ENCODE results near the gene NFAM1.

NFAM1 gene

DNA sequence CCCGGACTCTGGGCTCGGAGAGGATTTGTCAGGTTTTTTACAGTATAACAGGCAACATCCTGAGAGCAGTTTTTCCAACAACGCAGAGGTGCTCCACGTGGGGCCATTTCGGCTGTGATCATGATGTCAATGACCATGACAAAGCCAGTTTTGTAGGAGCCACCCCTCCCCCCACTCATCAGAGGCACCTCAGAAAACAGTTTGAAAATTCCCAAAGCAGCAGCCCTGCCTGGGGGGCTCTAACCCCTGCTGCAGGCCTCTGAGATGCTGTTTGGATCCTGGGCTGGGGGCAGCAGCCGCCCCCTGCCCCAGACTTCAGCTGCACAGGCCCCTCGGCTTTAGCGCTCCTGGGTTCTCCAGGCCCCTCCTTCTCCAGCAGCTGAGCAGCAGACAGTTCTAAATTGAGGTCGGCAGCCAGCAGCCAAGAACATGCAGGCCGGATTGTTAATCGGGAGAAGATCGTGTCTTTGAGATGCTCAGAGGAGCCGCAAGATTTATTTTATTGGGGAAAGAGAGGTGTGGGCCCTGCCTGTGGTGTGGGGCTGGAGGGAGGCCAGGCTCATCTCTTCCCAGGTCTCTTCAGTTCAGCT, 19.4 kb downstream of the NFAM1 start:
- DNase-seq, result no peak

DNA sequence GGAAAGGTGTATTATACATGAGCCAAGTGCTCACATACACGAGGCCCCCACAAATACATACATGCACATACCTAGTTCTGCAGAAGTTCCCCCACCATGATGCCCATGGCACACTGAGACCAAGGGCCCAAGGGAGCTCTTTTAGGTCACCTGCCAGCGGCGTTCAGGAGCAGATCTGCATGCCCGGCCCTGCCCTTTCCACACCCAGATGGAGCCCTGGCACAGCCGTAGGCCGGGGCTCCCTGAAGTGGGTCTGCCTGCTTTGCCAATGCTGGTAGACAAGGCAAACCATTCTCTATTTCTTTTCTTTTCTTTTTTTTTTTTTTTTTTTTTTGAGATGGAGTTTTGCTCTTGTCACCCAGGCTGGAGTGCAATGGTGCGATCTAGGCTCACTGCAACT, 21.5 kb downstream of the NFAM1 start:
- no peak for DNase-seq

DNA sequence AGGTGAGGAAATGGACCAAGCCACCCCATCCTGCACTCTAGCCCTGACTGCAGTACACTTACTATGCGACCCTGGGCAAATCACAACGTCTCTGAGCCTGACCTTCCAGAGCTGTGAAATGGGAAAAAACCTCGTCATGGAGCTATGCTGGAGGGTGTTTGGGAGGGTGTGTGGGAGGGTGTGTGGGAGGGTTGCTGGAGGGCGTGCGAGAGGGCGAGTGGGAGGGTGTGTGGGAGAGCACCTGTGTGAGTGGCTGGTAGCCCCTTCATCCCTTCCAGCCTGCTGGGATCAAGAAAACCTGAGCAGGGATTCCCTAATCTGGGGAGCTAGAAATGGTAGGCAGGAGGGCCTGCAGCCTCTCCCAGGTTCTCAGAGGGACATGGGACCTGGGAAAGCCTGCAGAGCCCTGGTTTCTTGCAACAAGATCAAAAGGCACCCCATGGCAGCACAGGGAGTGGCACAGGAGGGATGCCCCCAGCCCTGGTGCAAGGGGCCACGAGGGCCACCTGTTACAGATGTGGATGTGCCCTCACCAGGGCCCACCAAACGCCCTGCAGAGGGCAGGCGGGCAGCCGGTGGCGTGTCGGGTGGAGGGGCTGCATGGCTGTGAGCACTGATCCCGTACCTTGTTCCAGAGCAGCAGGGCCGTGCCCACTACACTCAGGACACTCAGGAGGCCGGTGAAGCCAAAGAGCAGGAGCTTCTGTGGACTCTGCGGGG, 23.2 kb downstream of the NFAM1 start:
- no peak for DNase-seq

DNA sequence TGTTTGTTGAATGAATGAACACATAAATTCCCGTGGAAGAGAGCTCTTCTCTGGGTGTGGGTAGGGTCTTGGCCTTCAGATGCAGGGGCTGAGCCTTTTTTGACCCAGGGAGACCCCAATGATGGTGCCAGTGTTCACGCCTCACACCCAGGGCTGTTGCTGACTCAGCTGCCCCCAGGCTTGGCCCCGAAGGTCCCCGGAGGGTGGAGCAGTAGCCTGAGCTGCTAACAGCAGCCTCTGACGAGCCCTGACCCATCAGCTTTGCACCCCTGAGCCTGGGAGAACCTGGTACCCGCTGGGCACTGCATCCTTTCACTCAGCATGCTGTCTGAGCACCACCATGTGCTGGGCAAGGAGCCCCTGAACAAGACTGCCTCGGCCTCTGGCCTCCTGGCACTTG, 23.9 kb downstream of the NFAM1 start:
- DNase-seq, result no peak

DNA sequence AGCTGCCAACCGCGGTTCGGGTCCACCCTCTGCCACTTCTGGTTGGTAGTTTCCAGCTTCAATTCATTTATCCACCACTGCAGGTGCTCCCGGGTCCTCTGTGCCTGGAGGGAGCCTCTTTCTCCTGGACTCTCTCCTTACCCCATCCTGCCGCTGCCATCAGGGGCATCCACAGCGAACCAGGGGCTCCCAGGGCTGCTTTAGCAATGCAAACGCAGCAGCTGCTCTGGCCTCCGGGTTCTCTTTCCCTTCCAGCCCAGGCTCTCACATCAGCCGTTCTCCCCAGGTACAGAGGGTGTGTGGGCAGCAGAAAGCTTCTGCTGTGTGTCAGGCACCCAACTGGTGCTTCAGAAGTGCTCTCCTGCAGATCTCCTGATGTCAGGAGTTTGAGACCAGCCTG, 27.9 kb downstream of the NFAM1 start:
- DNase-seq, result no peak

DNA sequence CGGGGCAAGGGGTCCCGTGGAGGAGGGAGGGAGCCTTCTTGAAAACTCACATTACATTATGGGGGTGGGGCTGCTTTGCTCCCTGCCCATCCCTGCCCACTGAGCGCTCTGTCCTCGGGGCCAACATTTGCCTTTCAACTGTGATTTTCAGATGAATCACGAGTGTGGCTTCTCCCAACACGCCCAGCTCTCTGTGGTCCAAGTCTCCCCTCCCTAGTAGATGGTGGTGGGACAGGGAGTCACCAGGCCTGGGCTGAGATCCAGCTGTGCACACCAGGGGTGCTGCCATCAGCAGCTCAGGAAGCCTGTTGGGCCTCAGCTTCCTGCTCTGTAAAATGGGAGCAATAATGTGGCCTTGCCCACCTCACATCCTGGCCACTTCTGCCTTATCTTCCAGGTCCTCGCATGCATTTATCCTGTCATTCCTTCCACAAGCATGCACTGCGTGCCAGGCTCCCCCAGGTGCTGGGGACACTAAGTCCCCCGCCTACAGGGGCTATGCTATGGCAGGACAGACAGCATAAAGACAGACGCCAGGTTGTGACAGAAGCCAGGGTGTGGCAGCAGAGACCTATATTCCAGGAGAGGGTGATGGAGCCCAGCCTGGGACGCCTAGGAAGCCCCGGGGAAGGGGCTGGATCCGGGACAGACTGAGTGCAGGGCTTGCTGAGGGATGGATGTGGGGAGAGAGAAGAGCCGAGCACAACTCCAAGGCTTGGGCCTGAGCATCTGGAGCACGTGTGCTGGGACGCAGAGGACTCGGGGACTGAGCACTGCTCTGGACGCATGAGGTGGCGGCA, 30.5 kb downstream of the NFAM1 start:
- DNase-seq, result no peak

DNA sequence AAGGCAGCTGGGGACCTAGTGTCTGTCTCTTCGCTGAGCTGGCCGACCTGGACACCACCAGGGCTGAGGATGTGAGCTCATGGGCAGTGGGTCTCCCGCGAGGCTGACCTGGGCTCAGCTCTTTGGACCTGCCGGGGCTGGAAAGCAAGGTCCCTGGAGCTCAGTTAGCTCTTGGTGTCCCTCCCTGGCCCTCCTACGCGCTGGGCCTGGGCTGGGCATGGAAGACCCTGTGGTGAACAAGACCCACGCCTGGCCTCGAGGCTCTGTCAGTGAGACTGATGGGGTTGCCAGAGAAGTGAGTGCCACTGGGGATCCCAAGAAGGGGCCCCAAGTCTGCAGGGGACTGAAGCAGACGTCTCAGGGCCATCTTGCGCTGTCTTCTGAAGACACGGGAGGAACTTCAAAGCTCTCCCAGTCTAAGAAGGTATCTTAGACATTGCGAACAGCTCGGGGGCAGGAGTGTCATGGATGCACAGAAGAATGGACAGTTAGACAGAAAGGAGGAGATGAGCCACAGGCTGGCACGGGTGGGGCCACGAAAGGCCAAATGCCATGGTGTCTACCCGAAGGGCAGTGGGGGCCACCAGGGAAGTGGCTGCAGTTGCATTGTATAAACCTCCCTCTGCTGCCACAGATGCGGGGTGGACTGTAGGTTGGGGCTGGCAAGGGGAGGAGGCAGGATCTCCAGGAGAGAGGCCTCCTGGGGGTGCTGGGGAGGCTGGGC, 31.2 kb downstream of the NFAM1 start:
- DNase-seq, result no peak

DNA sequence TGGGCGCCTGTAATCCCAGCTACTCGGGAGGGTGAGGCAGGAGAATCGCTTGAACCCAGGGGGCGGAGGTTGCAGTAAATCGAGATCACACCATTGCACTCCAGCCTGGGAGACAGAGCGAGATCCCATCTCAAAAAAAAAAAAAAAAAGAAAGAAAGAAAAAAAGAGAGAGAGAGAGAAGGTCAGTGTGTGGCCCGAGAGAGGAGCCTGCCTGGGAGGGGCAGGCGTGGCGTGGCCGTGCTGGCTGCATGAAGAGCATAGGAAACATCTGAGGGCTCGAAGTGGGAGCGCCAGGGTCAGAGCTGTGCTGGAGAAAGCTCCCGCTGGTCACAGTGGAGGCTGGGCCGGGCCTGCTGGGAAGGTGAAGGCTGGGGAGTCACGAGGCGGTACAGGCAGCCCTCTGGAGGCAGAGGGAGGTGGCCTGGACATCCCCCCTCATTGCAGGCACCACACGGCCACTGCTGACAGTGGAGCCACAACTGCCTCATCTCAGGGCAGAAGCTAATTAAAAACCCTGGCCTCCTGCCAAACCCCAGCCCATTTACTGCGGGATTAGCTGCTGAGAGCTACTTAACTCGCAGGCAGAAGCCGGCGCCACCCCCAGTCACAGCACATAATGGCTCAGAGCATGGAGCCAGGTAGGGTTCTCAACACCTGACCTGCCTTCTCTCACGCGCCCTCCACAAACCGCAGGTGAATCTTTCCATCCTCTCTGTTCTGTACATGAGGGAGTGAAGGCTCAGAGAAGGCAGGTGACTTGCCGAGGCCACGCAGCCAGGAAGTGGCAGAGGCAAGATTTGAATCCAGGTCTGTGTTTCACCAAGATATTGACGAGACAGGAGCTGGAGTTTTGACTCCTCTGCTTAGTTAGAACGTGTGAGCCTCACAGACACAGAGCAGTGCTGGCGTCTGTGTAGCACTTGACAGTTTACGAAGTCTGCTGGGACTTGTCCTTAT, 32.6 kb downstream of the NFAM1 start:
- no peak for DNase-seq

DNA sequence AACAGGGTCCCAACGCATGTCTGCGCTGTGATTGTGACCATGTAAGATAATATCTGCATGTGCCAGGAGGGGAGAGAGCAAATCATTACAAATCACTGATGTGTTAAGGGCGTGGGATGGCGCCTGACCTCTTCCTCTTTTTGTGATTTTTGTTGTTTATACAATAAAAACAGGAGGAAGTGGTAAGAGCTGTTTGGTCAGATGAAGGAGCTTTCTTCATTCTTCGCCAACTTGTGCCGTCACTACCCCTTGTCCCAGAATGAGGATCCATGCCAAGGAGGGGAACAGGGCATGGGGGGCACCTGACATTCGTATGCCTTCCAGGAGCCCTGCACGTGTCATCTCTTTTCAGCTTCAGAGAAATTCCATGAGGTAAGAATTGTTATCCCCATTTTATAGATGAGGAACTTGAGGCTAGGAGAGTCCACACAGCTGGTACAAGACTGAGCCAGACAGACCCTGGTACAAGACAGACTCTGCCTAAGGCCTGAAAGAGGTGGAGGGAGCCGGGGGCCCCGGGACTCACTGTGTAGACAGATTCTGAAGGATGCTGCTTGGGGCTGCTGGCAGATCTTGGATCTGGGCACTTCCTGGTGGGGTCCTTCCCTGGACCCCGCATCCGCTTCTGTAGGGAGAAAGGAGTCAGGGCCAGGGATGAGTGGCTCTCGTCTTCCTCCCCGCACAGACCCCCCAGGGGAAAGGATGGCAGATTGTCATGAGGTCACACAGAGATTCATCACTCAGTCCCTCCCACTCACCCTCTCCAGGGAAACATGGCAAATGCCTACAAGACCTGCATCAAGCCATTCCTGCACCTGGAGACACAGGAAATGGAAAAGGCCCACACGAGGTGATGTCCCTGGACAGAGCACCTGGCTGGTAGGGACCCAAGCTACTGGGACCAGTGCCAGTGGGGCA, 34.6 kb downstream of the NFAM1 start:
- no peak for DNase-seq

DNA sequence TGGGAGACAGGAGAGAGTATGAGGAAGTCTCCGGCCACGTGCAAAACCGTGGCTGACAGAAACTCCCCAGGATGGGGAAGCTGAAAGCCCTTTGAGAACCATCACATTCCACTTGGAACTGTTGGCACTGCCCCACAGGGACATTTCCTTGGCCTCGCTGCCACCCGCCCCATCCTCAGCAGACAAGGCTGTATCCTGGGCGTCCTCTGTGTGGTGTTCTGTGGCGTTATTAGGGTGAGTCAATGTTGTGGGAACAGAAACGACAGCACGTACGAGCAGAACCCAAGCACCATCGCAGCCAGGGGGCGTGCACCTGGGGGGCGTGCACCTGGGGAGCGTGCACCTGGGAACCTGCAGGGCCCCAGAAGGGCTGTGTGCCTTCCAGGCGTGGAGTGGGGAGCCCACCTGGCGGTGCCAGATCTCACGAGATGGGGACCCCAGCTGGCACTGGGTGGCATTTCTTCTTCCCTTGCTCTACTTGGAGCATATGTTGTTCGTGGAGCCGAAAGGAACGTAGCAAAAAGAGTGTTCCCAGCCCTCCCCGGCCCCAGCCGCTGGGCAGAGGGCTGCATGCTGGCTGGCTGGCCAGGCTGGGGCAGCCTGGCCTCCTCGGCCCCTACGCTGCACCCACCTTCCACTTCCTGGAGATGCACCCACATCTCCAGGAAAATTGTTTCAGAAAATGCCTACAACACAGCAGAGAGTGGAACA, 35.4 kb downstream of the NFAM1 start:
- no peak for DNase-seq

DNA sequence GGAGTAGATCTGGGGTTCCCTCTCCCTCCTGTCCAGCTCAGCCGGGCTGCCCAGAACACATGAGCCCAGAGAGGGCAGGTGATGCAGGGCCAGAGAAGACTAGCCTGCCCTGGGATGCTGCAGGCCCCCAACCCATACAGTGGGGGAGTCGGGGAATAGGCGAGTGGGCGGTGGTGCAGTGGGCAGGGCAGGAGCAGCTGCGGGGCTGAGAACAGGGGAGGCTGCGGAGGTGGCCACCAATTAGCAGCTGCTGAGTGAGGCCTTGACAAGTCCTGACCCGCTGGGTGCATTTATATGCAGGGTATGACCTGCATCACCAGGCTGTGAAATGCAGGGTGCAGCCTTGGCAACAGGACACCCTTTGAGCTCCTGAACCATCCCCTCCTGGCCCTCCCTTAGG, 43.1 kb downstream of the NFAM1 start:
- no peak for DNase-seq

DNA sequence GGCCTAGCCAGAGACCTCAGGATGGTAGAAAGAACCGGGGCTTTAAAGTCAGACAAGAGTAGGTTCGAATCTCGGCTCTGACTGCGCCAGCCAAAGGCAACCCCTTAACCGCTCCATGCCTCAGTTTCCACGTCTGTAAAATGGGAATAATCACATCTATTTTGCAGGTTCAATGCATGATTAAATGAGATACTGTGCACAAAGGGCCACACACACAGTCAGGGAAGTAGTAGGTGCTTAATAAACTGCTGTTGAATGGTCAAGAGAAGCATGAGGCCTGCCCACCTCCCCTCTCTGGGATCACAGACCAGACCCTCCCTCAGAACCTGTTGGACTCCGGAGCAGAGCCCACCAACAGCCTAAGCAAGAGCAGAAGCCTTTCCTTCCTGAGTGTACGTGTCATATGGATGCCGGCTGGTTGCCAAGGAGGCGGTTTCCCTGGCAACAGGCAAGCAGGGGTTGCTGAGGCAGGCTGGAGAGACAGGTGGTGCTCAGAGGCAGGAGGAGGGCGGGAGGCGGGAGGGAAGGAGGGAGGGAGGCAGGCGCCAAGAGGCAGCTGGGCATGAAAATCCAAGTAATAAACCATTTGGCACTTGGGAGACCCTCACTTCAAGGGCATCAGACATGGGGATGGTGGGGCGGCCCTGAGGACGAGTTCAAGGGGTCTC, 43.9 kb downstream of the NFAM1 start:
- DNase-seq, result peak; percentile 71

DNA sequence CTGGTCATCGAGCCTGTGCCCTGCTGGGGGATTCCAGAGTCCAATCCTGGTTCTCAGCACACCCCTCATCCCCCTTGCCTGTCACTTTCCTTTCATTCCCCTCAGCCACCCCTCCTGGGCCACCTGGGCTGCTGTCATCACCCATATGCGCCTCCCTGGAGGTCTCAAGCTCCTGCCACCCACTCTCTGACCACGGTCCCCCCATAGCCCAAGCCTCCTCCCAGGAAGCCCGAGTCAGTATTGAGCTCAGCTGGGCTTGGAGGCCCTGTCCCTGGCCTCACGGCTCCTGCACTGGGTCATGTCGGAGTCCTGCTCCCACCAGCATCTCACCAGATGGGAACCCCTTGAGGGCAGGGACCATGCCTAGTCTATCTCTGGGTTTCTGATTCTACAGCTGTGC, 44.6 kb downstream of the NFAM1 start:
- no peak for DNase-seq

DNA sequence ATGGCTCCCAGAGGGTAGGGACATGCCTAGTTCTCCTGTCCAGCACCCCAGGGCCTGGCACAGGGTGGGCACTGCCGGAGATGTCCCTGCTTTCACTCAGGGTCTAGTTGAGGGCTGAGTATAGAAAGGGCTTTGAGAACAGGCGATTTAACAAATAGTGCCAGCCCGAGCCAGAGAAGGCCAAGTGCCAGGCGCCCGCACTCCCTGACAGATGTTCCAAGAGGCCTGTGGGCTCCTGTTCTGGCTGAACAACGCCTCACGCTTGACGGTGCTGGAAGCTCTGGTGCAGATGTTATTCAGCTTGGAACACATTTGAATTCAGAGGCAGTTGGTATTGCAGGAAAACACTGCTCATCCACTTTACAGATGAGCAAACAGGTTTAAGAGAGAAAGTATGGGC, 46.5 kb downstream of the NFAM1 start:
- DNase-seq, result no peak

DNA sequence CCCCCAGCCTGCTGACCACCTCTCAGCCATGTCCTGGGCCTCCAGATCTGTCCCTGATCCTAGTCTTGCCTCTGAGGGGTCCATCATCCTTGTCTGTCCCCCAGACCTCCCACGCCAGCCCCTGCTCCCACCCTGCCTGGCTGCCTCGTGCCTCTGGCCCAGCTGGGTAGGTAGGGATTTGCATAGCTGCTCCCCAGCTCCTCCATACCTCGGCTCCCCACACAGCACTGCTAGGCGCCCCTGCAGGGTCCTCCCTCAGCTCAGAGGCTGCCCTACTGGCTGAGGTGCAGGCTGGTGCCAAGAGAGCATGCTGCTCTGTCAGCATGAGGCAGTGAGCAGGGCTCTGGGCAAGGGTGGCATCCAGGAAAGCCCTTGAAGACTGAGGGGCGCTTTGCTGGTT, 47.7 kb downstream of the NFAM1 start:
- DNase-seq, result no peak

DNA sequence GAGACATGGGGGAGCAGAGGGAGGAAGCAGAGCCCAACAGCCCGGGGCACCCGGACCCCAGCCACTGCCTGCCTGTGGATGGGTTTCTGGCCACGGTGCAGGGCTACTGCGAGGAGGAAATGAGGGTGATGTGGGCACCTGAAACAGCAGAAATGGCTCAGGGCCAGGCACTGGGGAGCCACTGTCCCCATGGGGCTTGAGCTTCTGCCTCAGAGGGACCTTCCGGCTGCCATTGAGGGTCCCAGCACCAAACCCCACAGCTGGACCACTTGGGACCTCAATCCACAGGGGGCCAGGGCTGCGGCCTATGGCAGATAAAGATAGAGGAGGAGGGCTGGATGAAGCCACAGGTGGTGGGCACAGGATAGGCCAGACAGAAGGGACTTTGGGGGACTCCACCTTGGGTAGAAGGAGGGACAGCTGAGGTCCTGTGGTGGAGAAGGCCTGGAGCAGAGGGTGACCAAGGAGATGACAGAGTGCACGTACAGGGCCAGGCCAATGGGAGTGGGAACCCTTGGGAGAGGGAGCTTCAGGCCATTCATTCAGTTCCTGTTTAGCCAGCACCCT, 48.3 kb downstream of the NFAM1 start:
- no peak for DNase-seq

DNA sequence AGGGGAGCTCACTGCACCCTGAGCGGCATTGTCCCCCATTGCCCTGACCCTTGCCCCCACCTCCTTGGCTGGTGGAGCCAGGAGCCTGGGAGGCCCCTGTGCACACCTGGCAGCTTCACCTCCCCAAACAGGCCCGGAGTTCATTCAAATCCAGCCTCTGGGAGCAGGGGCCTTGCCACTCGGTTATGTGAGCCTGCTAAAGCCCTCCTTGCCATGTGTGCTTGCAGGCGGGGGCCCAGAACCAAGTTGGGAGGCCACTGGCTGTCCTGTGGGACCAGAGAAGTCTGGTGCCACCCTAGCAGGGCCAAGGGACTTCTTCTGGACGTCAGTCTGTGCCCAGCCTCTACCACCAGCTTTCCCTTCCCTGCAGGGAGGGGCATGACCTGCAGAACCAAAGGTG, 48.9 kb downstream of the NFAM1 start:
- DNase-seq, result no peak

DNA sequence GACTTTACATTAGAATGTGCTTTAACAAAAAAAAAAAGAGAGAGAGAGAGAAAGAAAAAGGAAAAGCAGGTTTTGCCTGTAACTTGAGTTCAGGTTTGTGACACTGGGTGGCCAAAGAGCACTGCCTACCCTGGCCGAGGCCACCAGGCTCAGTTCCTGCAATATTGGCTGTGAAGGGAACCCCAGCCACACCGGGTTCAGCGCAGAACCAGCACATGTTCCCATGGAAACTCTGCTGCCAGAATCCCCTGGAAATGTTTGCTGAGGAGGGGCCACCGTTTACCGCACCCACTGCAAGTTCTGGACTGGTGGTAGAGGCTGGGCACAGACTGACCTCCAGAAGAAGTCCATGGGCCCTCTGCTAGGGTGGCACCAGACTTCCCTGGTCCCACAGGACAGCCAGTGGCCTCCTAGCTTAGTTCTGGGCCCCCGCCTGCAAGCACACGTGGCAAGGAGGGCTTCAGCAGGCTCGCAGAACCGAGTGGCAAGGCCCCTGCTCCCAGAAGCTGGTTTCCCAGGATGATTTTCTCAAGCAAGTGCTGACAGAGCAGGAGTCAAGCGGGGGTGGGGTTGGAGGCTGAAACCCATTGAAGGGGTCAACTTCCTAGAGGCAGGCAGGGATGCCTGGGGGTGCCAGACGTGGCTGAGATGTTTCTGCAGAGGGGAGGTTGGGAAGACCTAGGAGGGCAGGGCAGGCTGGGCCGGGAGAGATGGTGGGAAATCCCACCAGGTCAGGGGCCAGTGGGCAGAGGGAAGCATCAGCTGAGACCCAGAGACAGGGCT, 51.2 kb downstream of the NFAM1 start:
- DNase-seq, result no peak
